H1 (cell line): ENCODE data around the gene CYB561. TPM values are rescaled to one million over a fixed set of nuclear protein-coding genes. Genes with fewer than 3 reads are reported as not detected.

ENCODE experiments used
- USF2 ChIP-seq: IDR thresholded peaks from 2 replicates; pipeline ENCODE4 v1.6.1; 2011; ENCODE audit warnings: low read length, improper control_type of control experiment
- polyA plus RNA-seq, 7 experiments: library from polyadenylated mRNA; depleted of rRNA in 3 of 7; stranded (reverse) in 5 of 7; unstranded in 2 of 7; fragments of >200 nt in 5 of 7; fragments of 200-250 nt in 2 of 7; gene quantifications; 1 replicate in 5 of 7; 2 replicates in 1 of 7; 4 replicates in 1 of 7; pipeline versions ENCODE4 v1.2.1 to v1.2.3, GENCODE V29; 2011 to 2013; ENCODE audit warnings: missing spikeins in 2 of 7, mixed read lengths in 2 of 7
- total RNA-seq: library from RNA; stranded (reverse); fragmentation: NEBNext Ultra II Directional; extraction: Animal tissue kit (Norgen Biotek cat#: 25700); gene quantifications from 2 replicates; pipeline ENCODE4 v1.2.1, GENCODE V29; 2021

CYB561 gene
- total and polyA plus RNA-seq, 2 of the 8 experiments (the other 6 are each of a cell fraction or from before 2014, with no cell fraction given): 19.7 to 23.4 TPM

- no peak for TF ChIP-seq USF2
Observed at GRCh38 chr17:63490329-63490728, 44.2 kb upstream of the CYB561 start (continued).
